Stimulated activated CD8-positive, alpha-beta memory T cell treated with anti-CD3 and anti-CD28 coated beads, Interleukin-12 subunit alpha, Interleukin-12 subunit beta, amount 100 ng/mL, for 24 hours (primary cell): ENCODE data around the gene FAM174A.

ENCODE experiments used
- DNase-seq: peaks from one replicate; pipeline ENCODE4 v3.0.0-alpha.2; 2020; ENCODE audit errors: extremely low read depth

The FAM174A gene

GRCh38 chr5:100535060-100536005, at the start of gene FAM174A:
Gene FAM174A, plus strand, starts transcription at chr5:100535374. Its CDS starts 157 bp downstream, at chr5:100535531.
- peak; percentile 81 for DNase-seq

- DNase-seq, result no peak
Observed at GRCh38 chr5:100493996-100494395, 41.2 kb upstream of the FAM174A start.

- DNase-seq, result no peak
Observed at GRCh38 chr5:100496296-100496695, 38.9 kb upstream of the FAM174A start.

GRCh38 chr5:100502684-100503083, 32.5 kb upstream of the FAM174A start:
- no peak for DNase-seq

- no peak for DNase-seq
Observed at GRCh38 chr5:100505984-100506670, 29.0 kb upstream of the FAM174A start.

GRCh38 chr5:100516285-100516684, 18.9 kb upstream of the FAM174A start:
- DNase-seq, result no peak

DNA sequence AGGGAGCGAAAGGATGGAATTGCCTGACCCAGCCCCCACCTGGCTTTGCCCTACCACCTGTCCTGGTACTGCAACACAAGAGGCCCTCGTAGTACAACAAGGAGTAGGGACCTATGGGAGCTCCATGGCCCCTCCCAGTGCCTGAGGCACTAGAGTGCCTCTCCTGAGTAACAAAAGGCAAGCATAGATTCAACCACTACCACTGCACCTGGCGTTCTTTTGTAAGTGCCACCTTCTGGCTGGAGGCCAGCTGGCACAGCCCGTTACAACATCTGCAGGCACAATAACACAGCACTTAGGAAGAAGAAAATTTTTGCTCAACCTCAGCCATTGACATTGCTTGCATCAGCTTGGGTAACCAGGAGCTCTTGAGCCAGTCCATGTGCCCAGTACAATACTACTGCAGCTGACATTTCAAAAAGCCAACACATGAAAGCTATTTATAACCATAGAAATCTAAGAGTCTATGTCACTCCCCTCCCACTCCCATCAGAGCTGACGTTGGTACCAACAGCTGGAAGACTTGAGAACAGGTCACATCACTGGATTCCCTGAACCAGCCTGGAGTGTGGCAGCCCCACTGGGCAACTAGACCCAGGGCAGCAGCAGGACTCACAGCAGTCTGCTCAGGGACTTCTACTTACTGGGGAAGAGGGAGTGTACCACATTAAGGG, 17.7 kb upstream of the FAM174A start:
- no peak for DNase-seq

- DNase-seq, result no peak
Observed at GRCh38 chr5:100518377-100518776, 16.8 kb upstream of the FAM174A start.

- no peak for DNase-seq
Observed at GRCh38 chr5:100519075-100519474, 16.1 kb upstream of the FAM174A start.

- DNase-seq, result no peak
Observed at GRCh38 chr5:100520348-100520747, 14.8 kb upstream of the FAM174A start.

- DNase-seq, result no peak
Observed at GRCh38 chr5:100537946-100538345, 2.8 kb downstream of the FAM174A start.

DNA sequence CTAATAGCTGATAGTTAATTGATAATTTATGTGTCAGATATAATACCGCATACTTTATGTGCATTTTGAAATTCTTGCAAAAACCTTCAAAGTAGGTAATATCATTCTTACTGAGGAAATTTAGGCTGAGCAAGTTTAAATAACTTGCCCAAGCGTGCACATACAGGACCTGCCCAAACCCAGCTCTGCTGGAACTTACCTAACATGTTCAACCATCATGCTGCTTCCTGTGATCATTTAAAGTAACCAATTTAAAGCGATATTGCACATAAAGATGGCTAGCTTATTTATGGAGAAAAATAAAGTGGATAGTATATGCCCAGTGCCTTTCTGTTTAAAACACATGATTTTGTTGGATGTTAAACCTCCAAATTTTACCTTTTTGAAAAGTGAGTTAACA, 4.3 kb downstream of the FAM174A start:
- no peak for DNase-seq

DNA sequence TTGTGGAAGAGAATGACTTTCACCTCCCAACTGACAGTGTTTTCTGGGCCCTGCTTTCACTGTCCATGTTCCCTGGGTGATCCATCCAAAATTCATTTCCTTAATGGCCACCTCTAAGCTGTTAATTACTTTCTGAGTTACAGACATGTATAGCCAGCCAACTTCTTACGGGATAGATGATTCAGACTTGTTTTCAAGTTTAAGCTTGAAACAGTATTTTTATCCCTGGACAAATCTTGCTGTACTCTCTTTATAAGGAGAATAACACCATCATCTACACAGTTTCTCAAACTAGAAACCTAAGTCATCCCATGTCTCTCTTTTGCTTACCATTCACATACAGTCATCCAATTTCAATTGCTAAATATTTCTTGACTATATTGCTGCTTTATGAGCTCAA, 6.9 kb downstream of the FAM174A start:
- DNase-seq, result no peak

GRCh38 chr5:100546001-100546400, 10.8 kb downstream of the FAM174A start:
- no peak for DNase-seq

DNA sequence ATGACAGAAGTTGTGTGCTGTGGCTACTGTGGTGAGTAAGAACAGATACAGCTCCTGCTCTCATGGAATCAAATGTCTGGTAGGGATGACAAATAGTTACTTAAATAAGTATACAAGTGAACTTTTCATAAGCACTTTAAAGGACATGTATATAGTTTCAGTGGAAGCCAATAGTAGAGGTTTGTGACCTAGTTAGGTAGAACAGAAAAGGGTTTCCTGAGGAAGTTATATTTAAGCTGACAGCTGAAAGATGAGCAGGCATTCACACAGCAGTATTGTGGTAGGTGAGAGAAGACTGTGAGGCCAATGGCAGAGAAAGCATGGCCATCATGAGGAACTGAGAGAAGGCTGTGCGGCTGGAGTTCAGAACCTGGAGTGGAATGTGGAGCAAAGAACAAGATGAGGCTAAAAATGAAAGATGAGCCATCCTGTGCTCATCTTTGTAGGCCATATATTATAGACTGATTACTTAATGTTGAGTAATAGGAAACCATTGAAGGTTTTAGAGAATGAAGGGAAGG, 15.4 kb downstream of the FAM174A start:
- DNase-seq, result no peak

DNA sequence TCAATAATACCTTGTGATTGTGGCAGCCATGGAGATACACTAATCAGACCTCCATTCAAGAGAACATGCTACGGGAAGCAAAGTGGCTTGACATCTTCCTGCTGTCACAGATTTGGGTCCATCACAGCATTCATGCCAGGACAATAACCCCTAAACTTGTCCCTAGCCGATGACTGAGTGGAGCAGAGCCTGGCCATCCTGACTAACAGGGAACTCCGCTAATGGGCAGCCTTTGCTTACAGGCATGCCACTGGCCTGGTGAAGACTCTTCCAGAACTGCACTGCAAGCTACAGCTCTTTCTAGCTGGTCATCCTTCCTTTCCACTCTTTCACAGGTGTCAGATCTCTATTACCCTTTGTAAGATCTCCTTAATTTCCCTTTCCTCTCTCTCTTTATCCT, 16.0 kb downstream of the FAM174A start:
- DNase-seq, result no peak

DNA sequence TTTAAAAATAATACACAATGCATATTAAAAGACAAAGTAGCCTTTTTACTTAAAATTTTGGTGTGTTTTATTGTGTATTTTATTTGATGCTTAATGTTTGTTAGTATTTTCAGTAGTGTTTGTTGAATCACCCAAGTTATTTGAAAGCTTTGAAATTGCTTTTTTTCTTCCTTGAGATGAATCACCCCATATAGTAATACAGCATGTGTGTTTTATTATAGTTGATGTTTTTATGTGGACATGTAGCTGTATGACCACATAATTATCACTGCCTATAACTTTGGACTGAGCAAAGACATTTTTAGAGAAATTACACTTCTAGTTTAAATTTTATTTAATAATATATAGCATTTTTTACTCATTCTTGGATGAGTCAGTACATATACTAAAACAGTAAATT, 18.0 kb downstream of the FAM174A start:
- no peak for DNase-seq

GRCh38 chr5:100560860-100561259, 25.7 kb downstream of the FAM174A start:
- no peak for DNase-seq

DNA sequence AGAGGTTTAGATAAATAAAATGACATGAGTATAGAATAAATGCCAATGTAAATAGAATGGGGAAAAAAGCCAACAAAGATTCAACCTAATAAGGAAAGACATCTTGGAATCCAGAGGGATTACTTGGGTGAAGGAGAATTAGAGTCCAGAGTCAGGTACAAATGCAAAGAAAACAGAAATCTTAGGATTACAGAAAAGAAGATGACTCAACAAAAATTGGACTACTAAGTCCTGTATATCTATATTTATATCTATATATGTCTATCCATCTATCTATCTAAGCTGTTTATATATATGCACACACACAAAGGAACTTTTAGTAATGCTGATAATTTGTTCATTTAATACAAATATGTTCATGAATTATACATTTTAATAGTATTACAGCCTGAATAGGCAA, 27.6 kb downstream of the FAM174A start:
- DNase-seq, result no peak

DNA sequence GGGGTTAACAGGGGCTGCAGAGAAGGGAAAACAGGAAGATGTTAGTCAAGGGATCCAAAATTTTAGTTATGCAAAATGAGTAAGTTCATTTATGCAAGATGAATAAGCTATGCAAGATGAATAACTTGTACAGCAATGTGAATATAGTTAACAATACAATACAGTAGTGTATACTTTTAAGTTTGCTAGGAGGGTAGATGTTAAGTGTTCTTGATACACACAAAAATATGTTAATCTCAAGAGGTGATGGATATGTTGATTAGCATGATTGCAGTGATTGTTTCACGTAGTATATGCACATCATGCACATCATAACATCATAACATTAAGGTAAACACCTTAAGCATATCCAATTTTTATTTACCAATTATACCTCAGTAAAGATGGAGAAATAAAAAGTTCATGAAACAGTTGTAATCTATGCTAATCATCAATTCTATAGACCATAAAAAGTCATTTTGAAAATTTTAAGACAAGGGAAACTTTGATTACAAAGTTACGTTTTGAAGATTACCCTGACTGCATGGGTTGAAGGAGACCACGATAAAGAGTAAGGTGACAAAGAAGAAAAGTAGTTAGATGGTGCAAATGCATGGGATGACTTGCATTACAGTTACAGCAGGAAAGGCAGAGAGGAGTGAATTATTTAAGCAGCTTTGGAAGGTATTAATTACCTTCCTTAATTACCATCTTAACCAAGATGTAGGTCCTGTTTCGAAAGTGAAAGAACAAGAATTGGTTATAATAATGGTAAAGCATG, 31.4 kb downstream of the FAM174A start:
- no peak for DNase-seq

- DNase-seq, result no peak
Observed at GRCh38 chr5:100574716-100575115, 39.5 kb downstream of the FAM174A start.
